Astrocyte of the spinal cord (primary cell): Measurements from ENCODE around the gene DPH2.

Experiments
- DNase-seq: peaks from one replicate; pipeline ENCODE4 v3.0.0; 2011; ENCODE audit warnings: low read depth, low spot score
- H3K4me3 ChIP-seq: 2 replicates; pipeline ENCODE4 v1.5.1; 2011; ENCODE audit warnings: low read depth, mild to moderate bottlenecking, low read length, moderate library complexity
- CTCF ChIP-seq: IDR thresholded peaks from 2 replicates; pipeline ENCODE4 v1.5.1; 2012; ENCODE audit warnings: low read depth, mild to moderate bottlenecking, low read length, inconsistent platforms
- in situ Hi-C: cut with HindIII; loops from 2 replicates; pipeline ENCODE4 v1.10.0; 2017; ENCODE audit warnings: low sequenced_read_pairs

Gene DPH2

DNA sequence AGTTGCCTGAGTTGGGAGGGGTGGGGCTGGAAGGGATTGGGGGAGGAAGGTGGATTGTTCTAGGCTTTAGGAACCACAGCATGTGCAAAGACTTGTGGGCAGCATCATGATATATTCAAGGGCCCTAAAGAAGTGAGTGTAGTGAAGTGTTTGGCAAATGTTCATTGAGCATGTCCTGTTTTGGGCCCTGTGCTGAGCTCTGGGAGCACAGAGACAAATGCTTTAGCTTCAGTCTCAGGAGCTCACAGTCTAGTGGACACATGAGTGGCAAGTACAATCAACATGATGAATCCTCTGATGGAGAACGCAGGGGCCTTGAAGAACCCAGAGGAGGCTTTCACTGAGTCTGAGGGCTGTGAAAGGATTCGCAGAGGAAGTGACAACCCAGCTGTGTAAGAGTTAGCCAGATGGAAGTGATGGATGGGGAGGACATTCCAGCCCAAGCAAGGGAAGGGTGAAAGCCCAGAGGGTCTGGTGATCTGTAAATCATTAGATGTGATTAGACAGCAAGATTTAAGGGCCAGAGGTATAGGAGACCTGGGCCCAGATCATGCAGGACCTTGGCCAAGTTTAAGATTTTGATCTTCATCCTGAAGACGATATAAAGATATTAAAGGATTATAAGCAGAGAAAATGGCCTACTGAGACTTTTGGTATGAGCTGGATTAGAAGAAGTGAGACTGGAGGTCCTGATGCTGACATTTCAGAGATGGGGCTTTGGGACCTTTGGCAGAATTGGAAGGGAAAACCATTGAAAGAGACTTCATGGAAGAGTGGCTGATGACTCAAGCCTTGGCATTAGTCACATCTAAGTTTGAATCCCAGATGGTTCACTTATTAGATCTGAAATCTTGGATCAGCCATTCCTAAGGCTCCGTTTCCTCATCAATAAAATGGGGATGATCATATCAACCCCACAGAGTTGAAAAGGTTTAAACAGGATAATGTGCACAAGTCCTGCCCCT lies 18.5 kb upstream of the DPH2 start:
- in situ Hi-C loops = loop anchor here (10.0 kb wide), 1 partner anchor 187 kb away; no protein-coding TSS in a partner anchor
- no peak for DNase-seq
- no peak overlapping the region for H3K4me3 ChIP-seq
- TF ChIP-seq CTCF = no peak

DNA sequence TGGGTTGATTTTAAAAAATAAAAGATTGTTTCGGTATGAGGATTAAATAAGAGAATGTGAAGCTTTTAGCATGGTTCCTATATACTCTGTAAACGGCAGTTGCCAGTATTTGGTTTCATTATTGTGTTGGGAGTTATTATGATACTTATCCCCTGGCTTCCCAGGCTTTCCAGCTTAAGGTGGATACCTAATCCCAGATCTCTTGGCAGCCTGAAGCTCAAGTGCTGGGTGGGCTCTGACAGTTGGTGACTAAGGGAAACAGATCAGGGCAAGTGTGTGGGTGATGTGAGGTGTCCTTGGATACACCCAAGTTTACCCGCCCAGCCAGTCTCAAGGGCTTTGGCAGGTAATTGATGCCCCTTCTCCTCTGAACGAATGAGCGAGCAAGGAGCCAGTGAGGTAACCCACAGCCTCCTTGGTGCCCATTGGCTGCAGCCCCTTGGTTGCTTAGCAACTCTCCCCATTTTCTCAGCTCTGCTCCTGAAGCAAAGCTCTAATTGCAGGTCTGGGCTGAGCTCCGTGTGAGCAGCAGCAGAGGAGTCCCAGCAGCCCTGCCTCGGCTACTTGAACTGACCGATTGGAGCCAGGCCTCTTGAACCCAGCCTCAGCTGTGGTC lies 17.0 kb upstream of the DPH2 start:
- in situ Hi-C loops = loop anchor here (10.0 kb wide), 1 partner anchor 188 kb away; no protein-coding TSS in a partner anchor
- no peak for TF ChIP-seq CTCF
- no peak for DNase-seq
- H3K4me3 ChIP-seq = no peak overlapping the region

DNA sequence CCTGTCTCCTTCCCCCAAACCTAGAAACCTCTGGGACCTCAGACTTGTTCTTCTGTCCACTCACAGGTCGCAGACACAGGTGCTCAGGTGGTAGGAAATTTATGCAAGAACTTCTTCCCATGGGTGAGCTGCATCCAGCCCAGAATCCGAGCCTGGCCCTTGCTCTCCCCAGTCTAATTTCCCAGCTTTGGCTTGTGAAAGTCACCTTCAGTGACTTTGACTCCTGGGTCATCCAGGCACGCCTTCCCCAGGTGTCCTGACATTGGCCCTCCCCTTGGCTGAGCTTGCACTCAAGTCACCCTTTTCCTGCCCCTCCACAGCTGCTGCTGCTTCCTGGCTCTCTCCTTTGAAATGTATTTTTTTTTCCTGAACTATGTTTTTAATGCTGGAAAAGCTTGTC lies 16.4 kb upstream of the DPH2 start:
- no peak overlapping the region for H3K4me3 ChIP-seq
- DNase-seq = no peak
- no peak for TF ChIP-seq CTCF
- in situ Hi-C loops = loop anchor here (10.0 kb wide), 1 partner anchor 189 kb away; no protein-coding TSS in a partner anchor

DNA sequence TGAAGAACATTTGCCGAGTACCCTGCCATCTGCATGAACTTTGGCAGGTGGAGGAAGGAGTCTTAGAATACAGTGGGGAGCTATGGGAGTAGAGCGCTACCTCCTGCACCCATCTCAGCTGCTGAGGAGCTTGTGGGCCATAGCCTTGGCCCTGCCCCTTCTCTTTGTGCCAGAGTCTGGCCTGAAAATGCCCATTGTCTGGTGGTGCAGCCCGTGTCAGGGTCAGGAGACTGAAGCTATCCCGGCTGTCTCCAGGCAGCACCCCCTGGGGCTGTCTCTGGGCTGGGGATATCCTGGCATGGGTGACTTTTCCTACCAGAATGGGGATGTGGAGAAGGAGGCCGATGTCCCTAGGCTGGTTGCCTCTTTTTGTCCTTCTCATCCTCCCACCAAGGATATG lies 15.8 kb upstream of the DPH2 start:
- no peak overlapping the region for H3K4me3 ChIP-seq
- TF ChIP-seq CTCF = no peak
- in situ Hi-C loops = loop anchor here (10.0 kb wide), 1 partner anchor 189 kb away; no protein-coding TSS in a partner anchor
- no peak for DNase-seq

DNA sequence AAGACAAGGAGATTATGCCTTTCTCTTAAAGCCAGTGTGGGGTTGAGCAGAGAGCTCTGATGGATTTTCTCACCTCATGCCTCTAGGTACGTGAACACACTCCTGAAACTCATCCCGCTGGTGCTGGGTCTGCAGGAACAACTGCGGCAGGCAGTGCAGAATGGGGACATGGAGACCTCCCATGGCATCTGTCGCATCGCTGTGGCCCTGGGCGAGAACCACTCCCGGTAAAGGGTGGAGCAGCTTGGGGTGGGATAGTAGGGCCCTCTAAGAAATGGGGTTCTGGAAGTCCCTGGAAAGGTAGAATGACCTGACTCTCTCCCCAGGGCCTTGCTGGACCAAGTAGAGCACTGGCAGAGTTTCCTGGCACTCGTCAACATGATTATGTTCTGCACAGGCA lies 13.6 kb upstream of the DPH2 start:
- in situ Hi-C loops = loop anchor here (10.0 kb wide), 1 partner anchor 191 kb away; no protein-coding TSS in a partner anchor
- no peak for TF ChIP-seq CTCF

GRCh38 chr1:43957407-43958040 lies 12.3 kb upstream of the DPH2 start:
- H3K4me3 ChIP-seq = no peak overlapping the region
- in situ Hi-C loops = loop anchor here (10.0 kb wide), 1 partner anchor 193 kb away; no protein-coding TSS in a partner anchor
- no peak for DNase-seq
- TF ChIP-seq CTCF = no peak

More for the DNA sequence above, 13.6 kb upstream of the DPH2 start:
- no peak overlapping the region for H3K4me3 ChIP-seq
- DNase-seq = no peak
